ENCODE results near the gene POU2F2.

The POU2F2 gene

DNA sequence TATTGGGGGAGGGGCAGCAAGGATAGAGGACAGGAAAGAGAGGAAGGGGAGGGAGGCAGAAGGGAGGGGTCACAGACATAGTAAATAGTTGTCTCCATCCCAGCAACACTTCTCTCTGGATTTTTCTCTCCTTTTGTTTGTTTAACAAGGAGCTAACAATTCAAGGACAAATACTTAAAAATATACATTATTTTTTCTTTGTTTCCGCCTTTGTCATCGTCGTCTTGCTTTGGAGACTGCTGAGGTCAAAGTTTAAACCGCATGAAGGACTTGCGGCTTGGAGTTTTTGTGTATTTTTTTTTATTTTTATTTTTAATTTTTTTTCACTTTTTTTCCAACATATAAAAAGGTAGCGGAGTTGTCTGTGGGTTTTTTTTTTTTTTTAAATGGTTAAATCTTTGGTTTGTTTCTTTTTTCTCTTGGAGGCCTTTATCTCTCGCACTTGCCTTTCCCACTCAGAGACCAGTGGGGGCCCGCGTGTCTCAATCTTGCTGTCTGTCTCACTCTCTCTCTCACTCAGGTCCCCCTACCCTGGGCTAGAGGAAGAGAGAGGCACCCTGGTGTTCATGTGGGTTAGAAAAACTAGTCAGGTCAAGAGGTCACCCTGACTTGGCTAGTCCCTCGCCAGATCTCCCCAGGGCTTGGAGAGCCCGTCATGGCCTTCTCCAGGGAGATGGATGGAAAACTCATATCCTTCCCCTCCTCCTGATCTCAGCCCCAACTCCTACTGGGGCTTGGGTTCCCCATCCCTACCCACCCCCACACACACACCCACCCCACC, 45.3 kb downstream of the POU2F2 start:
- Histone ChIP-seq H3K27me3 (ENCODE audit: insufficient read depth, low read length, poor library complexity) (no peaks in the 10 kb centered on the region), H4K20me1 (ENCODE audit: insufficient read depth, low read length) (peaks cover 8% of the 10 kb centered on the region), H3K27ac (ENCODE audit: low read length) (no peak overlapping the region), H3K79me2 (ENCODE audit: insufficient read depth, low read length) (no peaks in the 10 kb centered on the region), H3K4me3 (ENCODE audit: low read depth in 1 of 2, low read length in 2 of 2) (no peak overlapping the region), H3K9me3 (ENCODE audit: insufficient read depth, low read length, severe bottlenecking) (no peaks in the 10 kb centered on the region), H3K36me3 (ENCODE audit: insufficient read depth, low read length) (peaks cover 7% of the 10 kb centered on the region), H3K4me2 (ENCODE audit: insufficient read depth, low read length) (no peak overlapping the region), H3K9ac (ENCODE audit: low read depth, low read length) (no peak overlapping the region), H2AFZ (ENCODE audit: low read depth, low read length) (no peak overlapping the region), H3K4me1 (ENCODE audit: insufficient read depth, low read length) (peaks cover 4% of the 10 kb centered on the region; the same call in 1 of the 2 replicates)
- no peak for ATAC-seq (ENCODE audit: insufficient read depth, low read depth)
- no peak for TF ChIP-seq EZH2 (IDR thresholded peaks at IDR 0.05; ENCODE audit: borderline replicate concordance, low read depth, low read length, severe bottlenecking)
- TF ChIP-seq, protein P1, sequence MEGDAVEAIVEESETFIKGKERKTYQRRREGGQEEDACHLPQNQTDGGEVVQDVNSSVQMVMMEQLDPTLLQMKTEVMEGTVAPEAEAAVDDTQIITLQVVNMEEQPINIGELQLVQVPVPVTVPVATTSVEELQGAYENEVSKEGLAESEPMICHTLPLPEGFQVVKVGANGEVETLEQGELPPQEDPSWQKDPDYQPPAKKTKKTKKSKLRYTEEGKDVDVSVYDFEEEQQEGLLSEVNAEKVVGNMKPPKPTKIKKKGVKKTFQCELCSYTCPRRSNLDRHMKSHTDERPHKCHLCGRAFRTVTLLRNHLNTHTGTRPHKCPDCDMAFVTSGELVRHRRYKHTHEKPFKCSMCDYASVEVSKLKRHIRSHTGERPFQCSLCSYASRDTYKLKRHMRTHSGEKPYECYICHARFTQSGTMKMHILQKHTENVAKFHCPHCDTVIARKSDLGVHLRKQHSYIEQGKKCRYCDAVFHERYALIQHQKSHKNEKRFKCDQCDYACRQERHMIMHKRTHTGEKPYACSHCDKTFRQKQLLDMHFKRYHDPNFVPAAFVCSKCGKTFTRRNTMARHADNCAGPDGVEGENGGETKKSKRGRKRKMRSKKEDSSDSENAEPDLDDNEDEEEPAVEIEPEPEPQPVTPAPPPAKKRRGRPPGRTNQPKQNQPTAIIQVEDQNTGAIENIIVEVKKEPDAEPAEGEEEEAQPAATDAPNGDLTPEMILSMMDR (IDR thresholded peaks at IDR 0.05; ENCODE audit: borderline replicate concordance, extremely low read depth, low read length, poor library complexity, severe bottlenecking) = no peak
- no peak for DNase-seq

DNA sequence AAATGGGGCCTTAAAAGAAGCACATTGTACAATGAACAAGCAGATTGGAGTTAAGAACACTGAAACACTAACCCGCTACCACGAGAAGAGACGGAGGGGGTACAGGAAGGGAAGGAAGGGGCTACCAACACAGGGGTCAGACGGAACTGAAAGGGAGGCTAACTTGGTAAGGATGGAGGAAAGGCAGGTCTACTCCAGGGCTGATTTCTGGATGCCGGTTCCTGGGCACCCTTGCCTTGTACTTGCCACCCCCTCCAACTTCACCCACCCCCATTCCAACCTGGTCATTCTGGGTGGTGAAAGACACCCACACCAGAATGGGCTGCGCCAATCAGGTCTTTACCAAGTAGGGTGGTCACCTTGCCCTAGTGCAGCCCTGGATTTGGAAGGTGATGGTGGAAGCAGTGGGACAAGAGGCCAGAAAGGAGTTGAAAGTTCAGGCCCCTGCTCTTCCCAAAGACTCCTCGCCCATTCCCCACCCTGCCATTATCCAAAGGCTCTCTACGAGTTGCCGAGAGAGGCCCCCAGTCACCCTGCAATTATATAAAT, 46.0 kb downstream of the POU2F2 start:
- Histone ChIP-seq H3K9me3 (ENCODE audit: insufficient read depth, low read length, severe bottlenecking) (no peaks in the 10 kb centered on the region), H4K20me1 (ENCODE audit: insufficient read depth, low read length) (peaks cover 15% of the 10 kb centered on the region), H3K79me2 (ENCODE audit: insufficient read depth, low read length) (peaks cover 3% of the 10 kb centered on the region; the same call in 1 of the 2 replicates), H2AFZ (ENCODE audit: low read depth, low read length) (no peak overlapping the region), H3K27ac (ENCODE audit: low read length) (no peak overlapping the region), H3K4me3 (ENCODE audit: low read depth in 1 of 2, low read length in 2 of 2) (no peak overlapping the region), H3K9ac (ENCODE audit: low read depth, low read length) (no peak overlapping the region), H3K36me3 (ENCODE audit: insufficient read depth, low read length) (peaks cover 14% of the 10 kb centered on the region), H3K27me3 (ENCODE audit: insufficient read depth, low read length, poor library complexity) (no peaks in the 10 kb centered on the region), H3K4me2 (ENCODE audit: insufficient read depth, low read length) (no peak overlapping the region), H3K4me1 (ENCODE audit: insufficient read depth, low read length) (peaks cover 4% of the 10 kb centered on the region; the same call in 1 of the 2 replicates)
- ATAC-seq (ENCODE audit: insufficient read depth, low read depth) (no peak), DNase-seq (no peak)
- TF ChIP-seq EZH2 (IDR thresholded peaks at IDR 0.05; ENCODE audit: borderline replicate concordance, low read depth, low read length, severe bottlenecking) = no peak
- TF ChIP-seq, protein P1 (IDR thresholded peaks at IDR 0.05; ENCODE audit: borderline replicate concordance, extremely low read depth, low read length, poor library complexity, severe bottlenecking) = no peak

DNA sequence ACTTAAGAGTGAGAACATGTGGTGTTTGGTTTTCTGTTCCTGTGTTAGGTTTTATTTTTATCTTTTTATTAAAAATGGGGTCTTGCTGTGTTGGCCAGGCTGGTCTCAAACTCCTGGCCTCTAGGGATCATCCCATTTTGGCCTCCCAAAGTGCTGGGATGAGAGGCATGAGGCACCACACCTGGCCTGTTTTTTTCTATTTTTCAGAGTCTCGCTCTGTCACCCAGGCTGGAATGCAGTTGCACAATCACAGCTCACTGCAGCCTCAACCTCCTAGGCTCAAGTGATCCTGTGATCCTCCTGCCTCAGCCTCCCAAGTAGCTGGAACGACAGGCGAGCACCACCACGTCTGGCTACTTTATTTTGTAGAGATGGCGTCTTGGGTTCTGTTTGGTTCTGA, 48.7 kb downstream of the POU2F2 start:
- H3K36me3 ChIP-seq (ENCODE audit: insufficient read depth, low read length) = peaks cover 41% of the 10 kb centered on the region
- no peak for ATAC-seq (ENCODE audit: insufficient read depth, low read depth)
- TF ChIP-seq, protein P1 (IDR thresholded peaks at IDR 0.05; ENCODE audit: borderline replicate concordance, extremely low read depth, low read length, poor library complexity, severe bottlenecking) = no peak
- no peak for TF ChIP-seq EZH2 (IDR thresholded peaks at IDR 0.05; ENCODE audit: borderline replicate concordance, low read depth, low read length, severe bottlenecking)

More for the DNA sequence above, 48.7 kb downstream of the POU2F2 start:
- DNase-seq = no peak
- Histone ChIP-seq H3K27me3 (ENCODE audit: insufficient read depth, low read length, poor library complexity) (no peaks in the 10 kb centered on the region), H3K9ac (ENCODE audit: low read depth, low read length) (no peak overlapping the region), H4K20me1 (ENCODE audit: insufficient read depth, low read length) (peaks cover 42% of the 10 kb centered on the region), H2AFZ (ENCODE audit: low read depth, low read length) (no peak overlapping the region), H3K4me3 (ENCODE audit: low read depth in 1 of 2, low read length in 2 of 2) (no peak overlapping the region), H3K27ac (ENCODE audit: low read length) (no peak overlapping the region), H3K4me2 (ENCODE audit: insufficient read depth, low read length) (no peak overlapping the region), H3K9me3 (ENCODE audit: insufficient read depth, low read length, severe bottlenecking) (no peaks in the 10 kb centered on the region), H3K4me1 (ENCODE audit: insufficient read depth, low read length) (no peaks in the 10 kb centered on the region), H3K79me2 (ENCODE audit: insufficient read depth, low read length) (peaks cover 30% of the 10 kb centered on the region)
